OCI-LY7 (cell line): ENCODE data around the gene LYRM2. TPM values are rescaled to one million over a fixed set of nuclear protein-coding genes. Genes with fewer than 3 reads are reported as not detected.
A peak's percentile ranks its signal among the peaks of the same experiment; 100 is the strongest.

Source experiments
- BruUV-seq: library from RNA; stranded (reverse); fragments of 400-500 nt; replicated peaks from 2 replicates; lab custom pipeline; 2021; lab: Mats Ljungman, UMichigan
- CTCF ChIA-PET: fragments of 300-600 bp; sonication (Branson Sonifier 250); formaldehyde crosslinking; loops from one replicate; lab custom pipeline; 2022; ENCODE audit warnings: antibody characterized with exemption; ENCODE audit not compliant: unreplicated experiment; lab: Charles Lee
- POLR2A ChIA-PET: fragments of 300-600 bp; sonication (Branson Sonifier 250); formaldehyde crosslinking; loops from one replicate; lab custom pipeline; 2022; ENCODE audit warnings: antibody characterized with exemption; lab: Charles Lee
- DNase-seq: peaks from one replicate; pipeline ENCODE4 v3.0.0-alpha.2; 2015; ENCODE audit warnings: low spot score
- H2AFZ ChIP-seq: fragments of 200-600 bp; sonication (generic), shearing (Covaris generic); 2 replicates; pipeline ENCODE4 v1.6.1; 2014; ENCODE audit warnings: mild to moderate bottlenecking, antibody characterized with exemption, low read length, moderate library complexity
- H3K27ac ChIP-seq: fragments of 200-600 bp; sonication (generic); 2 replicates; pipeline ENCODE4 v1.5.1; 2014; ENCODE audit warnings: mixed run types, low read depth, mild to moderate bottlenecking, moderate library complexity, low read length, inconsistent platforms; ENCODE audit not compliant: poor library complexity, severe bottlenecking
- H3K36me3 ChIP-seq: fragments of 200-600 bp; sonication (generic); 2 replicates; pipeline ENCODE4 v1.6.1; 2014; ENCODE audit warnings: mild to moderate bottlenecking, antibody characterized with exemption, low read length, moderate library complexity, mixed read lengths; ENCODE audit not compliant: insufficient read depth
- H3K4me1 ChIP-seq: fragments of 200-600 bp; sonication (generic); 2 replicates; pipeline ENCODE4 v1.5.1; 2014; ENCODE audit warnings: mild to moderate bottlenecking, low read length; ENCODE audit not compliant: insufficient read depth, poor library complexity, severe bottlenecking
- H3K4me2 ChIP-seq: fragments of 200-600 bp; sonication (generic); 2 replicates; pipeline ENCODE4 v1.6.1; 2014; ENCODE audit warnings: mild to moderate bottlenecking, low read length
- H3K4me3 ChIP-seq: fragments of 200-600 bp; sonication (generic); 2 replicates; pipeline ENCODE4 v1.5.1; 2014; ENCODE audit warnings: mild to moderate bottlenecking, low read depth, low read length; ENCODE audit not compliant: poor library complexity, severe bottlenecking
- H3K79me2 ChIP-seq: fragments of 200-600 bp; sonication (generic); 2 replicates; pipeline ENCODE4 v1.6.1; 2016; ENCODE audit warnings: low read depth, mild to moderate bottlenecking, low read length, moderate library complexity, mixed read lengths; ENCODE audit not compliant: insufficient read depth
- H3K9me2 ChIP-seq: fragments of 200-600 bp; sonication (generic); 2 replicates; pipeline ENCODE4 v1.6.1; 2016; ENCODE audit warnings: mild to moderate bottlenecking, low read length, mixed read lengths; ENCODE audit not compliant: insufficient read depth
- H3K9me3 ChIP-seq: fragments of 200-600 bp; sonication (generic); 2 replicates; pipeline ENCODE4 v1.6.1; 2014; ENCODE audit warnings: mild to moderate bottlenecking, mixed run types, low read length, mixed read lengths
- H4K20me1 ChIP-seq: fragments of 200-600 bp; sonication (generic); 2 replicates; pipeline ENCODE4 v1.6.1; 2014; ENCODE audit warnings: mild to moderate bottlenecking, antibody characterized with exemption, low read length, moderate library complexity, mixed read lengths; ENCODE audit not compliant: insufficient read depth
- EZH2phosphoT487 ChIP-seq: fragments of 200-600 bp; sonication (generic); IDR thresholded peaks from 2 replicates; pipeline ENCODE4 v1.6.1; 2018; ENCODE audit warnings: low read depth, borderline replicate concordance, mild to moderate bottlenecking, mixed run types, antibody characterized with exemption, low read length, moderate library complexity, mixed read lengths
- intact Hi-C: fragments of 100-400 bp; cut with micrococcal nuclease; formaldehyde crosslinking; loops from one replicate; pipeline ENCODE4 v1.10.0; 2022; ENCODE audit not compliant: unreplicated experiment
- total RNA-seq, 2 experiments: library from RNA; depleted of rRNA in 1 of 2; stranded (reverse); fragments of >200 nt in 1 of 2; shearing (Covaris generic) in 1 of 2; gene quantifications; 2 replicates each; pipeline ENCODE4 v1.2.3, GENCODE V29; 2014 to 2022
- TF ChIP-seq, protein P1 (sequence below): fragments of 200-600 bp; sonication (generic); conservative IDR thresholded peaks from 2 replicates; pipeline ENCODE4 v1.5.1; 2014; ENCODE audit warnings: mild to moderate bottlenecking, antibody characterized with exemption, low read length, moderate library complexity, mixed read lengths

The LYRM2 gene
- total RNA-seq, 2 experiments from 2014 or later: 17.7 to 40.6 TPM

DNA sequence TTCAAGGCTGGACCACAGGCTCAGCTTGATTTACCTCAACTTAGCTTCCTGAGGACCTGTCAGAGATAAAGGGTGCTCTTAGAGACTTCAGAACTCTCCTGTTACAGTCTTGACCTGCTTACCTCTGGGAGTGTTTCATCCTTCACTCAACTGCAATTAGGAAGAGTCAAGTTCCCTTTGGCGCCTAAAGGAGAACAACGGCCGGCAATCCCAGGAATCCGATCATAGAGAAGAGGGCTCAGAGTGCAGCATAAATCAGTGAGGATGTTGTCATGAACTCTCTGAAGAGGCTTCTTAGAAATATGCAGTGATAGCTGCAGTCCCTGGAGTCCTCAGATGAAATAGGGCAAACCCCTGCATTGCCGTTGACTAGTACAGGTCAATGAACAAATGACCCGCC, 36.4 kb downstream of the LYRM2 start:
- Histone ChIP-seq H3K4me2 (no peak overlapping the region), H3K36me3 (no peaks in the 10 kb centered on the region), H3K4me3 (no peak overlapping the region), H4K20me1 (no peaks in the 10 kb centered on the region), H3K9me2 (no peaks in the 10 kb centered on the region), H3K4me1 (peaks cover 12% of the 10 kb centered on the region), H2AFZ (no peak overlapping the region), H3K9me3 (no peaks in the 10 kb centered on the region), H3K27ac (no peak overlapping the region), H3K79me2 (no peaks in the 10 kb centered on the region)
- ChIA-PET POLR2A (no interaction called here), CTCF (no interaction called here)
- no peak for DNase-seq
- intact Hi-C loops: no loop called here
- no TSS peak for BruUV-seq
- TF ChIP-seq, protein P1, sequence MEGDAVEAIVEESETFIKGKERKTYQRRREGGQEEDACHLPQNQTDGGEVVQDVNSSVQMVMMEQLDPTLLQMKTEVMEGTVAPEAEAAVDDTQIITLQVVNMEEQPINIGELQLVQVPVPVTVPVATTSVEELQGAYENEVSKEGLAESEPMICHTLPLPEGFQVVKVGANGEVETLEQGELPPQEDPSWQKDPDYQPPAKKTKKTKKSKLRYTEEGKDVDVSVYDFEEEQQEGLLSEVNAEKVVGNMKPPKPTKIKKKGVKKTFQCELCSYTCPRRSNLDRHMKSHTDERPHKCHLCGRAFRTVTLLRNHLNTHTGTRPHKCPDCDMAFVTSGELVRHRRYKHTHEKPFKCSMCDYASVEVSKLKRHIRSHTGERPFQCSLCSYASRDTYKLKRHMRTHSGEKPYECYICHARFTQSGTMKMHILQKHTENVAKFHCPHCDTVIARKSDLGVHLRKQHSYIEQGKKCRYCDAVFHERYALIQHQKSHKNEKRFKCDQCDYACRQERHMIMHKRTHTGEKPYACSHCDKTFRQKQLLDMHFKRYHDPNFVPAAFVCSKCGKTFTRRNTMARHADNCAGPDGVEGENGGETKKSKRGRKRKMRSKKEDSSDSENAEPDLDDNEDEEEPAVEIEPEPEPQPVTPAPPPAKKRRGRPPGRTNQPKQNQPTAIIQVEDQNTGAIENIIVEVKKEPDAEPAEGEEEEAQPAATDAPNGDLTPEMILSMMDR: no peak
- no peak for TF ChIP-seq EZH2phosphoT487

DNA sequence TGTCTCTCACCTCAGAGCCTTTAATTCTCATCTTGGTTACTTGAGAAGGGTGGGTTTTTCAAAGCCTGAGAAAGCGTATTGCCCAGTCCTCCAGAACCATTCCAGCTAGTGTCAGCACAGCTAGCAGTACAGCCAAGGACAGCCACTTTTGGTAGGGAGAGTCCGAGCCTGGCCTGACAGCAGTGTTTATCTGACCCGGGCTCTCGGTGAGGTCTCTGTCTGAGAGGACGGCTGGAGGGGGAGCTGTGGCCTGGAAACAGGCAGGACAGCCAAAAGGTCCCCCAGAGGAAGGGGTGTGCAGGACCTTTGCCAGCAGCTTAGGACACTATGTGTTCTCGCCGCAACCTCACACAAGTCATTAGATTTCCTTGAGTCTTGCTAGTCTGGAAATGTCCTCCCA, 38.8 kb downstream of the LYRM2 start:
- no peak overlapping the region for H3K4me3 ChIP-seq
- BruUV-seq: no TSS peak
- no peak overlapping the region for H3K27ac ChIP-seq
- H3K36me3 ChIP-seq: no peaks in the 10 kb centered on the region
- H2AFZ ChIP-seq: no peak overlapping the region
- no peaks in the 10 kb centered on the region for H4K20me1 ChIP-seq
- peaks cover 28% of the 10 kb centered on the region for H3K4me1 ChIP-seq
- H3K4me2 ChIP-seq: no peak overlapping the region
- H3K9me3 ChIP-seq: peaks cover 8% of the 10 kb centered on the region; the same call in 1 of the 2 replicates
- ChIA-PET CTCF (interaction anchor here (1.7 kb wide), 1 partner anchor 39 kb away, joined by 5 read pairs; the partner anchor contains the start of gene LYRM2), POLR2A (interaction anchor here (0.5 to 2.2 kb wide), 3 partner anchors 14 to 249 kb away, joined by 3 to 8 read pairs (median 3); no protein-coding TSS in a partner anchor)
- H3K9me2 ChIP-seq: no peaks in the 10 kb centered on the region
- intact Hi-C loops: loop anchor here (5.0 kb wide), 2 partner anchors 167 to 227 kb away; partner anchors contain the start of gene ANKRD6
- H3K79me2 ChIP-seq: no peaks in the 10 kb centered on the region
- TF ChIP-seq, protein P1: no peak
- no peak for TF ChIP-seq EZH2phosphoT487
- DNase-seq: no peak

DNA sequence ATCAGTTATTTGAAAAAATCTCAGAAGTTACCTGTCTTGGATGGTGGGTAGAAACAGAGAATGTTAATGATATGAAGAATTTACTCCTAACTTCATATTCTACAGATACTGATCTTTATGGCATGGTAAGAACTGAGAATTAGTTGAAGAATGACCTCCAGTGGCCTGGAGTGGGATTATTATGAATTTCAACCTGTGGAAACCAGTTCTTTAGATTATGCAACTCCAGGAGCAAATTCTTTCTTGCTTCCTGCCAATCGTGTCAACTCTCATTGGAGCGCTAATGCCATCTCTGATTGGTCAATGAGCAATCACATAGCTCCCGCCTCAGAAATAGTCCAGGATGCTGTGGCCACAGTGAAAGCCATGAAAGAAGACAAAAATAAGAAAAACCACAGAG, 40.6 kb downstream of the LYRM2 start:
- no peaks in the 10 kb centered on the region for H4K20me1 ChIP-seq
- POLR2A ChIA-PET: interaction anchor here (0.6 to 2.2 kb wide), 4 partner anchors 15 to 231 kb away, joined by 3 to 8 read pairs (median 3); partner anchors contain the start of gene CASP8AP2
- no peaks in the 10 kb centered on the region for H3K79me2 ChIP-seq
- peaks cover 8% of the 10 kb centered on the region; the same call in 1 of the 2 replicates for H3K9me3 ChIP-seq
- H3K4me1 ChIP-seq: peaks cover 28% of the 10 kb centered on the region
- CTCF ChIA-PET: interaction anchor here (1.7 kb wide), 1 partner anchor 41 kb away, joined by 5 read pairs; the partner anchor contains the start of gene LYRM2
- TF ChIP-seq, protein P1: peak; percentile 68
- TF ChIP-seq EZH2phosphoT487: no peak
- no peak overlapping the region for H3K27ac ChIP-seq
- peak; percentile 48 for DNase-seq
- no peaks in the 10 kb centered on the region for H3K36me3 ChIP-seq
- H3K4me2 ChIP-seq: no peak overlapping the region
- intact Hi-C loops: loop anchor here (5.0 kb wide), 2 partner anchors 166 to 226 kb away; partner anchors contain the start of gene ANKRD6
- BruUV-seq: no TSS peak
- H3K9me2 ChIP-seq: no peaks in the 10 kb centered on the region
- H2AFZ ChIP-seq: peak overlapping the region; percentile 3; the same call in 1 of the 2 replicates
- no peak overlapping the region for H3K4me3 ChIP-seq
